NT2/D1 (cell line): ENCODE measurements around the gene FRMD4A.

Experiments used
- DNase-seq: peaks from one replicate; pipeline ENCODE4 v3.0.0-alpha.2; 2011; ENCODE audit warnings: low read depth, low spot score
- H3K27me3 ChIP-seq: 2 replicates; pipeline ENCODE4 v1.6.0; 2011; ENCODE audit warnings: mild to moderate bottlenecking; ENCODE audit not compliant: insufficient read length, insufficient read depth
- H3K36me3 ChIP-seq: 2 replicates; pipeline ENCODE4 v1.6.1; 2011; ENCODE audit warnings: mild to moderate bottlenecking, low read length, mixed read lengths; ENCODE audit not compliant: insufficient read depth, insufficient read length
- H3K4me1 ChIP-seq: 2 replicates; pipeline ENCODE4 v1.5.1; 2011; ENCODE audit not compliant: insufficient read depth, insufficient read length
- H3K4me3 ChIP-seq: 2 replicates; pipeline ENCODE4 v1.5.1; 2011; ENCODE audit warnings: low read depth; ENCODE audit not compliant: insufficient read length
- H3K9ac ChIP-seq: 2 replicates; pipeline ENCODE4 v1.6.0; 2011; ENCODE audit warnings: low read depth; ENCODE audit not compliant: insufficient read length
- H3K9me3 ChIP-seq: 2 replicates; pipeline ENCODE4 v1.5.1; 2011; ENCODE audit warnings: mild to moderate bottlenecking, low read length; ENCODE audit not compliant: insufficient read depth
- SUZ12 ChIP-seq: IDR thresholded peaks from 2 replicates; pipeline ENCODE4 v1.6.1; 2011; ENCODE audit not compliant: insufficient read length, insufficient read depth; ENCODE audit errors: extremely low read depth
- YY1 ChIP-seq: IDR thresholded peaks from 2 replicates; pipeline ENCODE4 v1.6.1; 2011; ENCODE audit not compliant: insufficient read length, insufficient read depth
- ZNF274 ChIP-seq: IDR thresholded peaks from 2 replicates; pipeline ENCODE4 v1.6.1; 2011; ENCODE audit warnings: mild to moderate bottlenecking, low read depth, low read length

FRMD4A gene

GRCh38 chr10:13913897-13914296, 416.8 kb downstream of the FRMD4A start:
- Histone ChIP-seq H3K4me3 (no peak overlapping the region), H3K9me3 (no peaks in the 10 kb centered on the region), H3K4me1 (no peaks in the 10 kb centered on the region), H3K27me3 (no peaks in the 10 kb centered on the region), H3K9ac (no peak overlapping the region), H3K36me3 (no peaks in the 10 kb centered on the region)
- DNase-seq: no peak
- TF ChIP-seq SUZ12: no peak
- no peak for TF ChIP-seq YY1
- no peak for TF ChIP-seq ZNF274

DNA sequence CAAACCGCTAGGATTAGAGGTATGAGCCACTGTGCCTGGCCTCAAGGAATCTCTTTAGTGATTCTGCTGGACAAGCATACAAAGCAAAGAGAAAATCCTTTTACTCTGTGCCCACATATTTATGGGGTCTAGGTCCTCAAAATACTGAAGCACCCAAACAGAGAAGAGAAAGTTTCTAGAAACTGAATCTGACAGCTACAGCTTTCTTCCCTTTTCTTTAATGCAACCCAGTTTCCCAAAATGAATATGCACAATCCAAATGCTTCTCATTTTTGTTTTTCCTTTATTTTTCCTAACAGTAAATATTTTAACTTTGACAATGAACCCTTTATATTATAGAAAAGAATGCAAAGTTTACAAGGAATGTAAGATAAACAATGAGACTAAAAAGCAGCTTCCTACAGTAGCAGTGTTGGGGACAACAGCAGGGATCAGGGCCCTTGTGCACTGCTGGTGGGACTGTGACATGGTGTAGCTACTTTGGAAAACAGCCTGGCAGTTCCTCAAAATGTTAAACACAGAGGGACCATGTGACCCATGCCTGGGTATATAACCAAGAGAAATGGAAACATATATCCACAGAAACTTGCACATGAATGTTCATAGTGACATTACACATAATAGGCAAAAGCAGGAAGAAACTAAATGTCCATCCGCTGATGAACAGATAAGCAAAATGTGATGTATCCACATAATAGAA, 418.8 kb downstream of the FRMD4A start:
- TF ChIP-seq YY1: no peak
- TF ChIP-seq ZNF274: no peak
- Histone ChIP-seq H3K4me1 (no peaks in the 10 kb centered on the region), H3K9me3 (no peaks in the 10 kb centered on the region), H3K9ac (no peak overlapping the region), H3K36me3 (no peaks in the 10 kb centered on the region), H3K4me3 (no peak overlapping the region), H3K27me3 (no peaks in the 10 kb centered on the region)
- no peak for DNase-seq

DNA sequence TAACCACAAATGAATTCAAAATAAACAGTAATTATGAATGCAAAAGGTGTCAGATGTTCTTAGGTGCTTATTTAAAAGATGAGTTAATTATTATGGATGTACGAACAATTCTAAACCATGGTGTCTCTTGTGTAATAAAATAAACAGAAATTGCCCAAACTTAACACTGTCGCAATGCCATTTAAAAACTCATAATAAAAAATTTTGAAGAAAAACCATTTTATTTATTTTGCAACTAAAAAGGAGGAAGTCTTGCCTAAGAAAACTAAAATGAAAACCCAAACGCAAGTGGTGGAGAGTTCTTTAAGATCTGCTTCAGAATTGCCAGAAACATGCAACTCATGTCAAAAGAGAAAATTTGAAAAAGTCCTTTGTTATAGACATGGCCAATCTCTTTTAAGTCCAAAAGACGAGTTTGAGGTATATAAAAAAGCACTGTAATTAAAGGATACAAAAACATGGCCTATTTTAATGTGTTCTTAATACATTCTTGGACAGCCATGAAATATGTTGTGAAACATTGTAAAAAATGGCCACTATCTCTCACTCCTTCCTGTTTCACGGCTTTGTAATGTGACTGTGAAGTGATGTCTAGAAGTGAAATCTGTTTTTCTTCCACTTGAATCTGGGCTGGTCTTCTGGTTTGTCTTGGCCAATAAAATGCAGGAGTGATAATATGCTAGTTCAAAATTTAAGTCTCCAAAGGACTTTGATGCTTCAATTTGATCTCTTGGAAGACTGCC, 421.0 kb downstream of the FRMD4A start:
- Histone ChIP-seq H3K4me3 (no peak overlapping the region), H3K9me3 (no peaks in the 10 kb centered on the region), H3K27me3 (peaks cover 2% of the 10 kb centered on the region), H3K9ac (no peak overlapping the region), H3K4me1 (no peaks in the 10 kb centered on the region), H3K36me3 (no peaks in the 10 kb centered on the region)
- DNase-seq: no peak
- TF ChIP-seq SUZ12 (no peak), YY1 (no peak), ZNF274 (no peak)

- H3K4me3 ChIP-seq: no peak overlapping the region
- no peak for DNase-seq
- H3K36me3 ChIP-seq: no peaks in the 10 kb centered on the region
- H3K27me3 ChIP-seq: peaks cover 2% of the 10 kb centered on the region
- no peak for TF ChIP-seq ZNF274
- TF ChIP-seq YY1: no peak
- TF ChIP-seq SUZ12: no peak
- H3K9ac ChIP-seq: no peak overlapping the region
- H3K4me1 ChIP-seq: peaks cover 2% of the 10 kb centered on the region
- H3K9me3 ChIP-seq: no peaks in the 10 kb centered on the region
Observed at GRCh38 chr10:13908475-13908874, 422.2 kb downstream of the FRMD4A start.

GRCh38 chr10:13907570-13907969, 423.2 kb downstream of the FRMD4A start:
- H3K27me3 ChIP-seq: peaks cover 2% of the 10 kb centered on the region
- peaks cover 2% of the 10 kb centered on the region for H3K4me1 ChIP-seq
- TF ChIP-seq YY1 (no peak), ZNF274 (no peak), SUZ12 (no peak)
- no peak for DNase-seq
- H3K36me3 ChIP-seq: no peaks in the 10 kb centered on the region
- H3K9me3 ChIP-seq: no peaks in the 10 kb centered on the region
- no peak overlapping the region for H3K9ac ChIP-seq
- no peak overlapping the region for H3K4me3 ChIP-seq

GRCh38 chr10:13905281-13905680, 425.4 kb downstream of the FRMD4A start:
- DNase-seq: no peak
- no peak overlapping the region for H3K9ac ChIP-seq
- TF ChIP-seq SUZ12 (no peak), ZNF274 (no peak), YY1 (no peak)
- no peak overlapping the region for H3K4me3 ChIP-seq
- H3K36me3 ChIP-seq: no peaks in the 10 kb centered on the region
- peaks cover 2% of the 10 kb centered on the region for H3K4me1 ChIP-seq
- H3K27me3 ChIP-seq: peaks cover 2% of the 10 kb centered on the region
- H3K9me3 ChIP-seq: no peaks in the 10 kb centered on the region

DNA sequence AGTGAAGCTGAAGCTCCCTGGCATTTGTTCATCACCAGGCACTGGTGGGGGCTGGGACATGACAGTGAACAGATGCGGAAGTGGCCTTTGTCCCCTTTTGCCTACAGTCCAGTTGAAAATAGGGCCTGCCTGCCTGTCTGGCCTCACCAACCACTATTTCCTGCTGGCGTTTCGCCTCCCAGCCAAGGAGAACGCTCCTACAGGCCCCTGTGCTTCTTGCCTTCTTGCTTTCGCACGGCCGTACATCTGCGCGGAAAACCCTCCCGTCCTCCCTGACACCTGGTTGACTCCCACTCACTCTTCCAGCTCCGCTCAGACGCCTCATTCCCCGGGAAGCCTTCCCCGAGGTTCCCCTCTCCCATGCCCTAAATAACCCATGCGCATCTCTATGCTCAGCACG, 426.7 kb downstream of the FRMD4A start:
- H3K9ac ChIP-seq: no peak overlapping the region
- no peaks in the 10 kb centered on the region for H3K9me3 ChIP-seq
- DNase-seq: no peak
- no peak for TF ChIP-seq SUZ12
- TF ChIP-seq YY1: no peak
- no peak for TF ChIP-seq ZNF274
- peaks cover 2% of the 10 kb centered on the region for H3K4me1 ChIP-seq
- H3K27me3 ChIP-seq: peaks cover 2% of the 10 kb centered on the region
- no peaks in the 10 kb centered on the region for H3K36me3 ChIP-seq
- no peak overlapping the region for H3K4me3 ChIP-seq
